HCT116 (cell line): Measurements from ENCODE around the gene BTBD9. TPM values are rescaled to one million over a fixed set of nuclear protein-coding genes. Genes with fewer than 3 reads are reported as not detected.

Experiments
- ATAC-seq: fragments of 200-7000 bp; cut with Tn5 transposase; 2 replicates; pipeline ENCODE4 v1.9.1; 2020; ENCODE audit warnings: mild to moderate bottlenecking, moderate library complexity
- BruUV-seq: library from RNA; stranded (reverse); fragments of 400-500 nt; replicated peaks from 2 replicates; lab custom pipeline; 2021; lab: Mats Ljungman, UMichigan
- CTCF ChIA-PET: fragments of 300-600 bp; sonication (Branson Sonifier 250); formaldehyde crosslinking; loops from one replicate; lab custom pipeline; 2021; ENCODE audit warnings: antibody characterized with exemption; lab: Charles Lee
- POLR2A ChIA-PET: fragments of 300-600, 350-600 bp; sonication (Branson Sonifier 250); formaldehyde crosslinking; loops from one replicate; lab custom pipeline; 2021; ENCODE audit warnings: antibody characterized with exemption; lab: Charles Lee
- RAD21 ChIA-PET, 2 experiments: fragments of 300-600 bp; sonication (Branson Sonifier 250); formaldehyde crosslinking; loops; one replicate each; lab custom pipeline; 2023; ENCODE audit warnings: low total read pairs in 2 of 2; ENCODE audit not compliant: uncharacterized antibody in 2 of 2, unreplicated experiment in 2 of 2, low non-redundant PET in 1 of 2; lab: Charles Lee
- DNase-seq: peaks from one replicate; pipeline ENCODE4 v3.0.0-alpha.2; 2010; ENCODE audit warnings: low read depth, low spot score
- H2AFZ ChIP-seq: fragments of 200-600 bp; shearing (Covaris generic), sonication (generic); 2 replicates; pipeline ENCODE4 v1.6.1; 2017; ENCODE audit warnings: low read depth, mixed run types, mixed read lengths, antibody characterized with exemption, low read length; ENCODE audit not compliant: poor library complexity, severe bottlenecking
- H3K27ac ChIP-seq: 2 replicates; pipeline ENCODE4 v1.5.1; 2012; ENCODE audit warnings: low read depth, low read length
- H3K27me3 ChIP-seq: fragments of 200-600 bp; sonication (generic); 2 replicates; pipeline ENCODE4 v1.6.1; 2016; ENCODE audit warnings: mixed run types, low read length, mixed read lengths; ENCODE audit not compliant: insufficient read depth
- H3K36me3 ChIP-seq, 2 experiments: fragments of 200-500 bp in 1 of 2; fragments of 200-600 bp in 1 of 2; sonication (Bioruptor generic) in 1 of 2; sonication (generic) in 1 of 2; 2 replicates each; pipeline versions ENCODE4 v1.5.1 to v1.6.1; 2014 to 2016; ENCODE audit warnings: low read length in 2 of 2, inconsistent platforms in 1 of 2, mixed read lengths in 1 of 2, mixed run types in 1 of 2; ENCODE audit not compliant: insufficient read depth in 2 of 2, control insufficient read depth in 1 of 2
- H3K4me1 ChIP-seq, 2 experiments: fragments of 200-600 bp in 1 of 2; sonication (generic) in 1 of 2; 2 replicates each; pipeline versions ENCODE4 v1.5.1 to v1.6.1; 2012 to 2017; ENCODE audit warnings: low read length in 2 of 2, inconsistent platforms in 1 of 2, mild to moderate bottlenecking in 1 of 2, mixed read lengths in 1 of 2, mixed run types in 1 of 2, moderate library complexity in 1 of 2; ENCODE audit not compliant: insufficient read depth in 2 of 2, control insufficient read depth in 1 of 2
- H3K4me2 ChIP-seq: fragments of 200-600 bp; sonication (generic); 2 replicates; pipeline ENCODE4 v1.6.1; 2017; ENCODE audit warnings: mixed run types, low read length, mixed read lengths
- H3K4me3 ChIP-seq, 2 experiments: fragments of 200-600 bp in 1 of 2; sonication (generic) in 1 of 2; replicated peaks in 1 of 2; 2 replicates each; pipeline ENCODE4 v1.5.1; 2011 to 2016; ENCODE audit warnings: low read length in 2 of 2, control low read depth in 1 of 2, low read depth in 1 of 2, mild to moderate bottlenecking in 1 of 2, mixed read lengths in 1 of 2, mixed run types in 1 of 2
- H3K79me2 ChIP-seq: fragments of 200-600 bp; sonication (generic); 2 replicates; pipeline ENCODE4 v1.6.1; 2017; ENCODE audit warnings: mild to moderate bottlenecking, mixed run types, low read length, moderate library complexity, mixed read lengths; ENCODE audit not compliant: insufficient read depth
- H3K9ac ChIP-seq: fragments of 200-600 bp; sonication (generic); 2 replicates; pipeline ENCODE4 v1.6.1; 2016; ENCODE audit warnings: low read length, mixed read lengths
- H3K9me2 ChIP-seq: fragments of 200-600 bp; sonication (generic), shearing (Covaris generic); 2 replicates; pipeline ENCODE4 v1.6.1; 2017; ENCODE audit warnings: mixed run types, mild to moderate bottlenecking, moderate library complexity; ENCODE audit not compliant: insufficient read depth
- H3K9me3 ChIP-seq, 2 experiments: fragments of 200-500 bp in 1 of 2; fragments of 200-600 bp in 1 of 2; sonication (Bioruptor generic) in 1 of 2; sonication (generic) in 1 of 2; 2 replicates each; pipeline ENCODE4 v1.6.1; 2014 to 2017; ENCODE audit warnings: low read length in 2 of 2, mixed read lengths in 2 of 2, inconsistent platforms in 1 of 2, low read depth in 1 of 2, mild to moderate bottlenecking in 1 of 2, mixed run types in 1 of 2, moderate library complexity in 1 of 2; ENCODE audit not compliant: control insufficient read depth in 1 of 2, insufficient read depth in 1 of 2
- H4K20me1 ChIP-seq: fragments of 200-600 bp; sonication (generic), shearing (Covaris generic); 2 replicates; pipeline ENCODE4 v1.6.1; 2017; ENCODE audit warnings: mixed run types, mild to moderate bottlenecking, moderate library complexity; ENCODE audit not compliant: insufficient read depth
- EZH2phosphoT487 ChIP-seq: fragments of 200-600 bp; IDR thresholded peaks from 2 replicates; pipeline ENCODE4 v1.6.1; 2018; ENCODE audit warnings: antibody characterized with exemption, borderline replicate concordance
- SIN3A ChIP-seq: IDR thresholded peaks from 2 replicates; pipeline ENCODE4 v1.6.1; 2012; ENCODE audit warnings: low read depth
- ZNF274 ChIP-seq: fragments of 200-500 bp; sonication (Bioruptor generic); IDR thresholded peaks from 2 replicates; pipeline ENCODE4 v1.6.1; 2014; ENCODE audit warnings: mild to moderate bottlenecking, low read depth, low read length, inconsistent platforms
- intact Hi-C: fragments of 100-400 bp; cut with micrococcal nuclease; formaldehyde crosslinking; loops from 2 replicates; pipeline ENCODE4 v1.10.0; 2022
- total RNA-seq: library from RNA; stranded (reverse); gene quantifications from one replicate; pipeline ENCODE4 v1.2.1, GENCODE V29; 2021; ENCODE audit not compliant: unreplicated experiment

BTBD9 gene
- total RNA-seq, 1 experiment from 2014 or later: 10.9 TPM

DNA sequence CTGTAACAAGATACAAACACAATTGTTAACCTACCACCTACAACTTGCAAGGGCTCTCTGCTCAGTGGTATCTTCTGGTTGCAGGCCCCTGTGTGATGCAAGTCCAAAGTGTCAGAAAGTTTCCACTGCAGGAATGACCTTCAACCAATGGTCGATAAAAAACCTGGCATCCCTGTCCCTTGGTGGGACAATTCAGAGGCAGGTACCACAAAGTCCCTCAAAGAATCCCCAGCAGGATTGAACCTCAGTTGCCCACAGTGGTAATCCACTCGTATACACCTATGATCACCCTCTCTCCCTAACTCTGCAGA, 47.3 kb upstream of the BTBD9 start:
- no TSS peak for BruUV-seq
- H3K9me2 ChIP-seq: no peaks in the 10 kb centered on the region
- peaks cover 78% of the 10 kb centered on the region for H3K79me2 ChIP-seq
- intact Hi-C loops: no loop called here
- H3K27me3 ChIP-seq: no peaks in the 10 kb centered on the region
- H3K4me2 ChIP-seq: no peak overlapping the region
- ChIA-PET CTCF (no interaction called here), RAD21 (no interaction called here), POLR2A (no interaction called here)
- H3K9me3 ChIP-seq: no peaks in the 10 kb centered on the region
- no peak overlapping the region for H3K9ac ChIP-seq
- no peak for TF ChIP-seq SIN3A
- DNase-seq (no peak), ATAC-seq (no peak)
- H4K20me1 ChIP-seq: peaks cover 14% of the 10 kb centered on the region; the same call in 1 of the 2 replicates
- H3K36me3 ChIP-seq: peaks cover 9 to 28% of the 10 kb centered on the region in 2 experiments
- H3K4me1 ChIP-seq: no peaks in the 10 kb centered on the region
- no peak overlapping the region for H3K4me3 ChIP-seq
- H3K27ac ChIP-seq: no peak overlapping the region
- H2AFZ ChIP-seq: no peak overlapping the region

- H3K9me3 ChIP-seq: no peaks in the 10 kb centered on the region
- peaks cover 72% of the 10 kb centered on the region for H3K79me2 ChIP-seq
- RAD21 ChIA-PET: no interaction called here
- BruUV-seq: no TSS peak
- no peaks in the 10 kb centered on the region for H3K9me2 ChIP-seq
- H2AFZ ChIP-seq: no peak overlapping the region
- H3K36me3 ChIP-seq: peaks cover 15 to 33% of the 10 kb centered on the region in 2 experiments
- no peak overlapping the region for H3K27ac ChIP-seq
- no peak overlapping the region for H3K9ac ChIP-seq
- peaks cover 14% of the 10 kb centered on the region; the same call in 1 of the 2 replicates for H4K20me1 ChIP-seq
- H3K4me2 ChIP-seq: no peak overlapping the region
- H3K4me3 ChIP-seq: no peak overlapping the region
- intact Hi-C loops: no loop called here
- CTCF ChIA-PET: no interaction called here
- ATAC-seq (no peak), DNase-seq (no peak)
- no peaks in the 10 kb centered on the region for H3K4me1 ChIP-seq
- TF ChIP-seq ZNF274 (no peak), EZH2phosphoT487 (no peak)
- POLR2A ChIA-PET: interaction anchor here (1.0 kb wide), 1 partner anchor 17 kb away, joined by 3 read pairs; the partner anchor contains the start of gene GLO1
- H3K27me3 ChIP-seq: no peaks in the 10 kb centered on the region
These were observed 46.7 kb upstream of the BTBD9 start for GRCh38 chr6:38686270-38687042.
